PC-9 (cell line): ENCODE results near the gene AMELX. TPM values are rescaled to one million over a fixed set of nuclear protein-coding genes. Genes with fewer than 3 reads are reported as not detected.

Experiments used
- BruUV-seq: library from RNA; stranded (reverse); fragments of 400-500 nt; replicated peaks from 2 replicates; lab custom pipeline; 2021; lab: Mats Ljungman, UMichigan
- CTCF ChIA-PET: fragments of 300-600 bp; sonication (Branson Sonifier 250); formaldehyde crosslinking; loops from one replicate; lab custom pipeline; 2022; ENCODE audit warnings: antibody characterized with exemption; lab: Charles Lee
- POLR2A ChIA-PET: fragments of 300-600 bp; sonication (Branson Sonifier 250); formaldehyde crosslinking; loops from one replicate; lab custom pipeline; 2022; ENCODE audit warnings: antibody characterized with exemption; ENCODE audit not compliant: unreplicated experiment; lab: Charles Lee
- DNase-seq, 2 experiments: peaks; one replicate each; pipeline versions ENCODE4 v3.0.0 to v3.0.0-alpha.2; 2015 to 2022; ENCODE audit warnings: mixed read lengths in 1 of 2
- H2AFZ ChIP-seq: fragments of 200-600 bp; sonication (generic); 2 replicates; pipeline ENCODE4 v1.8.1; 2017; ENCODE audit warnings: antibody characterized with exemption
- H3F3A ChIP-seq: fragments of 200-600 bp; sonication (generic); 2 replicates; pipeline ENCODE4 v1.8.1; 2017; ENCODE audit warnings: antibody characterized with exemption, mild to moderate bottlenecking, low read depth; ENCODE audit not compliant: insufficient read depth
- H3K27ac ChIP-seq: fragments of 200-600 bp; sonication (generic); 2 replicates; pipeline ENCODE4 v1.6.1; 2016; ENCODE audit warnings: mixed run types
- H3K27me3 ChIP-seq: fragments of 200-600 bp; sonication (generic); 2 replicates; pipeline ENCODE4 v1.6.1; 2016; ENCODE audit warnings: low read depth, mixed run types; ENCODE audit not compliant: insufficient read depth
- H3K36me3 ChIP-seq: fragments of 200-600 bp; sonication (generic); 2 replicates; pipeline ENCODE4 v1.6.1; 2016; ENCODE audit warnings: low read depth, mixed run types
- H3K4me1 ChIP-seq: fragments of 200-600 bp; sonication (generic); replicated peaks from 2 replicates; pipeline ENCODE4 v1.6.1; 2016; ENCODE audit warnings: mixed run types; ENCODE audit not compliant: insufficient read depth
- H3K4me2 ChIP-seq: fragments of 200-600 bp; sonication (generic); 2 replicates; pipeline ENCODE4 v1.6.1; 2017; ENCODE audit warnings: mixed run types
- H3K4me3 ChIP-seq: fragments of 200-600 bp; sonication (generic); 2 replicates; pipeline ENCODE4 v1.6.1; 2016; ENCODE audit warnings: mixed run types
- H3K79me2 ChIP-seq: fragments of 200-600 bp; sonication (generic); 2 replicates; pipeline ENCODE4 v1.6.1; 2017; ENCODE audit warnings: low read depth, mixed run types
- H3K9me2 ChIP-seq: fragments of 200-600 bp; sonication (generic); 2 replicates; pipeline ENCODE4 v1.8.1; 2017; ENCODE audit warnings: mild to moderate bottlenecking; ENCODE audit not compliant: insufficient read depth
- H3K9me3 ChIP-seq: fragments of 200-600 bp; sonication (generic); 2 replicates; pipeline ENCODE4 v1.8.1; 2016; ENCODE audit warnings: low read depth; ENCODE audit not compliant: insufficient read depth
- H4K20me1 ChIP-seq: fragments of 200-600 bp; sonication (generic); 2 replicates; pipeline ENCODE4 v1.8.1; 2017; ENCODE audit not compliant: insufficient read depth
- CTCF ChIP-seq: fragments of 200-600 bp; sonication (generic); conservative IDR thresholded peaks from 2 replicates; pipeline ENCODE4 v1.6.1; 2017; ENCODE audit warnings: mixed run types, antibody characterized with exemption, mild to moderate bottlenecking, moderate library complexity
- EZH2 ChIP-seq: fragments of 200-600 bp; sonication (generic); IDR thresholded peaks from 2 replicates; pipeline ENCODE4 v1.8.0; 2017; ENCODE audit warnings: antibody characterized with exemption, low read depth
- intact Hi-C: fragments of 100-400 bp; cut with micrococcal nuclease; formaldehyde crosslinking; loops from one replicate; pipeline ENCODE4 v1.10.0; 2022; ENCODE audit not compliant: unreplicated experiment
- total RNA-seq: library from RNA; stranded (reverse); gene quantifications from 2 replicates; pipeline ENCODE4 v1.2.3, GENCODE V29; 2021

Gene AMELX
- total RNA-seq, 1 experiment from 2014 or later, result not detected

GRCh38 chrX:11287505-11287904 lies 5.7 kb upstream of the AMELX start:
- Histone ChIP-seq H3K4me3 (no peak overlapping the region), H3K4me1 (no peaks in the 10 kb centered on the region), H3K27ac (no peak overlapping the region), H3K4me2 (no peak overlapping the region), H3F3A (no peaks in the 10 kb centered on the region), H3K79me2 (no peaks in the 10 kb centered on the region), H3K27me3 (no peaks in the 10 kb centered on the region), H3K9me2 (no peaks in the 10 kb centered on the region), H3K9me3 (no peaks in the 10 kb centered on the region), H4K20me1 (no peaks in the 10 kb centered on the region), H3K36me3 (no peaks in the 10 kb centered on the region), H2AFZ (no peak overlapping the region)
- intact Hi-C loops, result no loop called here
- DNase-seq, result no peak
- CTCF ChIA-PET, result no interaction called here
- no TSS peak for BruUV-seq
- no peak for TF ChIP-seq EZH2
- TF ChIP-seq CTCF, result no peak
- POLR2A ChIA-PET, result no interaction called here

- DNase-seq, result no peak
- H3K9me2 ChIP-seq, result no peaks in the 10 kb centered on the region
- no peaks in the 10 kb centered on the region for H4K20me1 ChIP-seq
- CTCF ChIA-PET, result no interaction called here
- no peaks in the 10 kb centered on the region for H3K36me3 ChIP-seq
- no peak overlapping the region for H3K4me2 ChIP-seq
- intact Hi-C loops, result no loop called here
- no peaks in the 10 kb centered on the region for H3K4me1 ChIP-seq
- no peak overlapping the region for H3K27ac ChIP-seq
- POLR2A ChIA-PET, result no interaction called here
- no TSS peak for BruUV-seq
- H3K9me3 ChIP-seq, result no peaks in the 10 kb centered on the region
- H2AFZ ChIP-seq, result no peak overlapping the region
- H3F3A ChIP-seq, result no peaks in the 10 kb centered on the region
- H3K27me3 ChIP-seq, result no peaks in the 10 kb centered on the region
- H3K79me2 ChIP-seq, result no peaks in the 10 kb centered on the region
- TF ChIP-seq EZH2, result no peak
- TF ChIP-seq CTCF, result no peak
- H3K4me3 ChIP-seq, result no peak overlapping the region
Measured at GRCh38 chrX:11290416-11291102, 2.7 kb upstream of the AMELX start.

GRCh38 chrX:11296051-11296450 lies 2.8 kb downstream of the AMELX start:
- Histone ChIP-seq H3K79me2 (no peaks in the 10 kb centered on the region), H3K36me3 (no peaks in the 10 kb centered on the region), H3K27me3 (peaks cover 18% of the 10 kb centered on the region), H3K27ac (no peak overlapping the region), H4K20me1 (no peaks in the 10 kb centered on the region), H2AFZ (no peak overlapping the region), H3K4me1 (no peaks in the 10 kb centered on the region), H3K9me2 (no peaks in the 10 kb centered on the region), H3F3A (no peaks in the 10 kb centered on the region), H3K4me2 (no peak overlapping the region), H3K4me3 (no peak overlapping the region), H3K9me3 (no peaks in the 10 kb centered on the region)
- POLR2A ChIA-PET, result no interaction called here
- CTCF ChIA-PET, result no interaction called here
- DNase-seq, result no peak
- intact Hi-C loops, result no loop called here
- no TSS peak for BruUV-seq
- TF ChIP-seq EZH2 (no peak), CTCF (no peak)
